Stomach (tissue), 9 donors: ENCODE data around the gene F11. TPM values are rescaled to one million over a fixed set of nuclear protein-coding genes. Genes with fewer than 3 reads are reported as not detected.
"Not testable (repeated sequence)": the region's sequence is repeated elsewhere in the genome, so short reads cannot be mapped to it uniquely, and the experiment has no call there.

Experiments
- DNase-seq, 2 donors: peaks; one replicate each; pipeline versions ENCODE4 v3.0.0 to v3.0.0-alpha.2; 2013 to 2019
- H3K27ac ChIP-seq, 5 donors: fragments of 200-600 bp in 4 of 5; sonication (generic) in 4 of 5; one replicate each; pipeline ENCODE4 v1.5.1; 2013 to 2019; ENCODE audit warnings: mild to moderate bottlenecking in 1 of 5, moderate library complexity in 1 of 5
- H3K27me3 ChIP-seq, 3 donors: fragments of 200-600 bp; sonication (generic); one replicate each; pipeline ENCODE4 v1.5.1; 2017 to 2019; ENCODE audit warnings: mixed run types in 1 of 3
- H3K36me3 ChIP-seq, 4 donors: fragments of 200-600 bp; sonication (generic); 1 replicate in 3 of 4; 2 replicates in 1 of 4; pipeline ENCODE4 v1.5.1; 2016 to 2019
- H3K4me1 ChIP-seq, 4 donors: fragments of 200-600 bp; sonication (generic); one replicate each; pipeline ENCODE4 v1.5.1; 2016 to 2019
- H3K4me3 ChIP-seq, 4 donors: fragments of 200-600 bp; sonication (generic) in 3 of 4; one replicate each; pipeline ENCODE4 v1.5.1; 2016 to 2019; ENCODE audit warnings: mild to moderate bottlenecking in 1 of 4
- H3K9me3 ChIP-seq, 4 donors: fragments of 200-600 bp; sonication (generic); one replicate each; pipeline ENCODE4 v1.5.1; 2016 to 2019
- CTCF ChIP-seq, 7 experiments: fragments of 450-650 bp in 4 of 7; fragments of 200-600 bp in 3 of 7; sonication (generic) in 3 of 7; IDR thresholded peaks; one replicate each; pipeline ENCODE4 v1.5.1; 2016 to 2019; ENCODE audit warnings: antibody characterized with exemption in 7 of 7, control low read depth in 2 of 7, mild to moderate bottlenecking in 1 of 7
- EP300 ChIP-seq: sonication (generic); formaldehyde crosslinking; IDR thresholded peaks from one replicate; pipeline ENCODE4 v1.6.1; 2017; ENCODE audit warnings: antibody characterized with exemption
- POLR2A ChIP-seq, 4 donors: fragments of 450-650 bp; IDR thresholded peaks; one replicate each; pipeline ENCODE4 v1.6.1; 2016; ENCODE audit warnings: antibody characterized with exemption in 4 of 4, control low read depth in 2 of 4, mild to moderate bottlenecking in 1 of 4, moderate library complexity in 1 of 4
- POLR2AphosphoS5 ChIP-seq, 3 donors: sonication (generic); formaldehyde crosslinking; IDR thresholded peaks; one replicate each; pipeline ENCODE4 v1.6.1; 2016; ENCODE audit warnings: antibody characterized with exemption in 3 of 3
- WGBS, 5 donors: extraction: QIAGEN DNeasy Blood & Tissue Kit in 3 of 5; methylation state at CpG; one replicate each; pipeline versions ENCODE4 v1.1.5 to v1.1.7; 2013 to 2018; 5-methylcytosine and 5-hydroxymethylcytosine counted together
- intact Hi-C: fragments of 100-400 bp; cut with DNase I; formaldehyde crosslinking; loops from one replicate; pipeline ENCODE4 v1.15.1; 2023; ENCODE audit warnings: low total_unique reads
- polyA plus RNA-seq, 3 donors: library from polyadenylated mRNA; stranded (reverse); fragments of 200-250 nt; gene quantifications; one replicate each; pipeline ENCODE4 v1.2.3, GENCODE V29; 2013
- total RNA-seq, 5 donors: library from RNA; depleted of rRNA; stranded (reverse); fragments of >200 nt; gene quantifications; one replicate each; pipeline versions ENCODE4 v1.1.0 to v1.2.3, GENCODE V29; 2014 to 2016
- donor health status: healthy with polysubstance abuse.
- donor health status: Bipolar disorder and iron deficiency.
- donor health status: healthy.

The F11 gene
- total and polyA plus RNA-seq, 8 donors = 0.18 TPM; not detected in 7

- Histone ChIP-seq H3K4me3 (no peak overlapping the region), H3K27ac (no peak overlapping the region), H3K27me3 (no peaks in the 10 kb centered on the region), H3K9me3 (no peaks in the 10 kb centered on the region), H3K4me1 (peaks cover 0 to 10% (median 0%) of the 10 kb centered on the region in 4 donors), H3K36me3 (no peaks in the 10 kb centered on the region)
- 83 to 92% (median 87%) methylated on average over 9 of the region's 9 CpGs for WGBS, 5 donors
- TF ChIP-seq EP300 = no peak
- TF ChIP-seq CTCF (IDR thresholded peaks at IDR 0.05) = no peak
- TF ChIP-seq POLR2AphosphoS5 (IDR thresholded peaks at IDR 0.05) = no peak
- no peak for TF ChIP-seq POLR2A (IDR thresholded peaks at IDR 0.05)
- no peak for DNase-seq
- intact Hi-C loops = no loop called here
Measured at GRCh38 chr4:186271081-186271678, 5.2 kb downstream of the F11 start.

- H3K27ac ChIP-seq = no peak overlapping the region
- no peak for DNase-seq
- no peaks in the 10 kb centered on the region for H3K27me3 ChIP-seq
- 29 to 47% (median 35%) methylated on average over 4 of the region's 4 CpGs for WGBS, 5 donors
- no peaks in the 10 kb centered on the region for H3K36me3 ChIP-seq
- H3K9me3 ChIP-seq = no peaks in the 10 kb centered on the region
- no peak for TF ChIP-seq EP300
- TF ChIP-seq CTCF (IDR thresholded peaks at IDR 0.05) = no peak
- no peak for TF ChIP-seq POLR2AphosphoS5 (IDR thresholded peaks at IDR 0.05)
- no peak for TF ChIP-seq POLR2A (IDR thresholded peaks at IDR 0.05)
- H3K4me3 ChIP-seq = no peak overlapping the region
- intact Hi-C loops = no loop called here
- no peaks in the 10 kb centered on the region for H3K4me1 ChIP-seq
Measured at GRCh38 chr4:186272699-186273391, 6.9 kb downstream of the F11 start.

GRCh38 chr4:186273392-186273789 lies 7.4 kb downstream of the F11 start:
- intact Hi-C loops, DNase-seq, H3K4me3 ChIP-seq, H3K27me3 ChIP-seq, H3K4me1 ChIP-seq, H3K27ac ChIP-seq, H3K9me3 ChIP-seq, H3K36me3 ChIP-seq: not testable (repeated sequence)
- 90 to 97% (median 96%) methylated on average over 5 of the region's 5 CpGs for WGBS, 5 donors

- Histone ChIP-seq H3K9me3 (no peaks in the 10 kb centered on the region), H3K36me3 (no peaks in the 10 kb centered on the region), H3K27ac (no peak overlapping the region), H3K27me3 (no peaks in the 10 kb centered on the region), H3K4me1 (no peaks in the 10 kb centered on the region), H3K4me3 (no peak overlapping the region)
- no peak for DNase-seq
- intact Hi-C loops = no loop called here
- TF ChIP-seq POLR2AphosphoS5 (IDR thresholded peaks at IDR 0.05) (no peak), POLR2A (IDR thresholded peaks at IDR 0.05) (no peak)
- 64 to 84% (median 73%) methylated on average over 5 of the region's 5 CpGs for WGBS, 5 donors
Measured at GRCh38 chr4:186283311-186283710, 17.3 kb downstream of the F11 start.

- no peak for DNase-seq
- Histone ChIP-seq H3K27ac (no peak overlapping the region), H3K36me3 (no peaks in the 10 kb centered on the region), H3K4me1 (no peaks in the 10 kb centered on the region), H3K4me3 (no peak overlapping the region), H3K9me3 (no peaks in the 10 kb centered on the region), H3K27me3 (no peaks in the 10 kb centered on the region)
- no peak for TF ChIP-seq EP300
- intact Hi-C loops = no loop called here
- 90 to 95% (median 94%) methylated on average over 12 of the region's 12 CpGs for WGBS, 5 donors
Measured at GRCh38 chr4:186285147-186285546, 19.2 kb downstream of the F11 start.

GRCh38 chr4:186286581-186286980 lies 20.6 kb downstream of the F11 start:
- Histone ChIP-seq H3K27me3 (no peaks in the 10 kb centered on the region), H3K9me3 (no peaks in the 10 kb centered on the region), H3K27ac (no peak overlapping the region), H3K4me3 (no peak overlapping the region), H3K4me1 (no peaks in the 10 kb centered on the region), H3K36me3 (no peaks in the 10 kb centered on the region)
- TF ChIP-seq CTCF (IDR thresholded peaks at IDR 0.05) = no peak
- TF ChIP-seq POLR2AphosphoS5 (IDR thresholded peaks at IDR 0.05) = no peak
- no peak for TF ChIP-seq POLR2A (IDR thresholded peaks at IDR 0.05)
- TF ChIP-seq EP300 = no peak
- no peak for DNase-seq
- WGBS, 5 donors = 90 to 95% (median 93%) methylated on average over 3 of the region's 3 CpGs
- intact Hi-C loops = no loop called here
